ENCODE data around the gene TSPAN8.

GRCh38 chr12:71134405-71134804 is 23.4 kb downstream of the TSPAN8 start:
- TF ChIP-seq POLR2AphosphoS5 (IDR thresholded peaks at IDR 0.05; ENCODE audit: borderline replicate concordance, low read depth, low read length), result no peak
- TF ChIP-seq EZH2 (IDR thresholded peaks at IDR 0.05), result no peak
- TF ChIP-seq FOXP2 (optimal IDR thresholded peaks at IDR 0.05; ENCODE audit: control extremely low read depth, extremely low read length, insufficient read depth), result no peak
